Central memory CD8-positive, alpha-beta T cell (primary cell): ENCODE measurements around the gene SARDH.

ENCODE experiments used
- ATAC-seq: fragments of 150-1000 bp; cut with Tn5 transposase; replicated peaks from 2 replicates; pipeline ENCODE4 v1.10.0; 2022; ENCODE audit warnings: mild to moderate bottlenecking, moderate FRiP score, moderate number of reproducible peaks; ENCODE audit not compliant: poor library complexity, severe bottlenecking; ENCODE audit errors: extremely low read depth
- DNase-seq, 2 donors: peaks; one replicate each; pipeline ENCODE4 v3.0.0; 2021; ENCODE audit warnings: low spot score in 2 of 2
- H3K27ac Mint-ChIP-seq: one replicate; pipeline ENCODE4 v1.8.0; 2022; ENCODE audit warnings: low read depth, mild to moderate bottlenecking, moderate library complexity, mixed read lengths
- H3K27me3 Mint-ChIP-seq: one replicate; pipeline ENCODE4 v1.8.0; 2022; ENCODE audit warnings: mixed read lengths
- H3K36me3 Mint-ChIP-seq: one replicate; pipeline ENCODE4 v1.8.0; 2022; ENCODE audit warnings: mild to moderate bottlenecking, moderate library complexity, mixed read lengths; ENCODE audit not compliant: insufficient read depth
- H3K4me1 Mint-ChIP-seq: one replicate; pipeline ENCODE4 v1.8.0; 2022; ENCODE audit warnings: mixed read lengths
- H3K4me3 Mint-ChIP-seq: one replicate; pipeline ENCODE4 v1.8.0; 2022; ENCODE audit warnings: mild to moderate bottlenecking, moderate library complexity, mixed read lengths
- H3K9me3 Mint-ChIP-seq: one replicate; pipeline ENCODE4 v1.8.0; 2022; ENCODE audit warnings: mixed read lengths

Gene SARDH

GRCh38 chr9:133731876-133732638, 6.1 kb downstream of the SARDH start:
- Mint-ChIP-seq H3K27ac (no peak overlapping the region), H3K4me1 (no peaks in the 10 kb centered on the region), H3K27me3 (peaks cover under 1% of the 10 kb centered on the region), H3K9me3 (no peaks in the 10 kb centered on the region), H3K36me3 (no peaks in the 10 kb centered on the region), H3K4me3 (no peak overlapping the region)
- ATAC-seq (no peak), DNase-seq (no peak)

- H3K4me1 Mint-ChIP-seq: peaks cover 6% of the 10 kb centered on the region
- H3K9me3 Mint-ChIP-seq: no peaks in the 10 kb centered on the region
- no peak overlapping the region for H3K4me3 Mint-ChIP-seq
- H3K27me3 Mint-ChIP-seq: peaks cover 9% of the 10 kb centered on the region
- ATAC-seq: no peak
- H3K36me3 Mint-ChIP-seq: no peaks in the 10 kb centered on the region
- no peak for DNase-seq
- H3K27ac Mint-ChIP-seq: no peak overlapping the region
Measured at GRCh38 chr9:133730994-133731715, 7.0 kb downstream of the SARDH start.

- ATAC-seq (no peak), DNase-seq (no peak)
- H3K4me3 Mint-ChIP-seq: no peak overlapping the region
- no peaks in the 10 kb centered on the region for H3K9me3 Mint-ChIP-seq
- H3K27me3 Mint-ChIP-seq: peaks cover 9% of the 10 kb centered on the region
- H3K36me3 Mint-ChIP-seq: no peaks in the 10 kb centered on the region
- H3K4me1 Mint-ChIP-seq: peaks cover 6% of the 10 kb centered on the region
- H3K27ac Mint-ChIP-seq: no peak overlapping the region
Measured at GRCh38 chr9:133729617-133730281, 8.4 kb downstream of the SARDH start.

- H3K36me3 Mint-ChIP-seq: no peaks in the 10 kb centered on the region
- H3K27ac Mint-ChIP-seq: no peak overlapping the region
- H3K9me3 Mint-ChIP-seq: no peaks in the 10 kb centered on the region
- ATAC-seq (no peak), DNase-seq (no peak)
- no peak overlapping the region for H3K4me3 Mint-ChIP-seq
- peaks cover 6% of the 10 kb centered on the region for H3K4me1 Mint-ChIP-seq
- peaks cover 9% of the 10 kb centered on the region for H3K27me3 Mint-ChIP-seq
Measured at GRCh38 chr9:133728856-133729616, 9.1 kb downstream of the SARDH start.

GRCh38 chr9:133727876-133728441, 10.2 kb downstream of the SARDH start:
- peaks cover 6% of the 10 kb centered on the region for H3K4me1 Mint-ChIP-seq
- H3K9me3 Mint-ChIP-seq: no peaks in the 10 kb centered on the region
- ATAC-seq (no peak), DNase-seq (no peak)
- H3K27ac Mint-ChIP-seq: no peak overlapping the region
- peaks cover 1% of the 10 kb centered on the region for H3K36me3 Mint-ChIP-seq
- peaks cover 9% of the 10 kb centered on the region for H3K27me3 Mint-ChIP-seq
- H3K4me3 Mint-ChIP-seq: no peak overlapping the region

DNA sequence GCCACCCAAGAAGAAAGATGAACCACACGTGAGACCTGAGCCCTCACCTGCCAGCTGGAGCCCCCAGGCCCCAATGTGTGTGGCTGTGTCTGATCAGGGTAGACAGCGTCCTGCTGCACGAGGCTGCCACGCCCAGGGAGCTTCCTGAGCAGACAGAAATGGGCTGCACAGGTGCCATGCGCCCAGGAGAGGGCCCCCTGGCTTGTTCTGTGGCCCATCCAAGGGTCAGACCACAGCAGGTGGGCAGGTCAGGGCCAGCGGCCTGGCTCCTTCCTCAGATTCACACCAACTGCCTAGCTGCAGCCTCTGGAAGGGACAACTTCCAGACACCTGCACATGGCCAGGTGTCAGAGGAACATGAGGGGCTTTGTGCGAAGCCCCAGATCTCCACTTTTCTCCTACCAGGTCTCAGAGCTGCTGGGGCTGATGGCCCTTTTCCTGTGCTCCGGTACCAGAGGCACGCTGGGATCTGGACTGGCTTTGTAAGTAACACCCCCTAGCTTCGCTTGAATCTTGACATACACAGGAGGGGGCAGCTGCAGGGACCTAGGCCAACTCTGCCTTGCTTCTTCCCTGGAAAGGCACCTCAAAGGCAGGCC, 10.8 kb downstream of the SARDH start:
- peaks cover 1% of the 10 kb centered on the region for H3K36me3 Mint-ChIP-seq
- H3K9me3 Mint-ChIP-seq: no peaks in the 10 kb centered on the region
- peak overlapping the region; percentile 58 for H3K27ac Mint-ChIP-seq
- DNase-seq (no peak), ATAC-seq (no peak)
- H3K4me1 Mint-ChIP-seq: peaks cover 6% of the 10 kb centered on the region
- no peak overlapping the region for H3K4me3 Mint-ChIP-seq
- H3K27me3 Mint-ChIP-seq: peaks cover 9% of the 10 kb centered on the region

- Mint-ChIP-seq H3K27ac (peak overlapping the region; percentile 58), H3K4me3 (no peak overlapping the region), H3K27me3 (peaks cover 9% of the 10 kb centered on the region), H3K9me3 (no peaks in the 10 kb centered on the region), H3K36me3 (peaks cover 1% of the 10 kb centered on the region), H3K4me1 (peaks cover 6% of the 10 kb centered on the region)
- peak; percentile 73 for ATAC-seq
- DNase-seq: peak in 1 of 2 donors; percentile 52
Measured at GRCh38 chr9:133726401-133727276, 11.5 kb downstream of the SARDH start.

GRCh38 chr9:133725886-133726285, 12.3 kb downstream of the SARDH start:
- Mint-ChIP-seq H3K9me3 (no peaks in the 10 kb centered on the region), H3K4me3 (no peak overlapping the region), H3K27me3 (peaks cover 9% of the 10 kb centered on the region), H3K27ac (no peak overlapping the region), H3K36me3 (peaks cover 1% of the 10 kb centered on the region), H3K4me1 (peaks cover 6% of the 10 kb centered on the region)
- ATAC-seq (no peak), DNase-seq (no peak)

DNA sequence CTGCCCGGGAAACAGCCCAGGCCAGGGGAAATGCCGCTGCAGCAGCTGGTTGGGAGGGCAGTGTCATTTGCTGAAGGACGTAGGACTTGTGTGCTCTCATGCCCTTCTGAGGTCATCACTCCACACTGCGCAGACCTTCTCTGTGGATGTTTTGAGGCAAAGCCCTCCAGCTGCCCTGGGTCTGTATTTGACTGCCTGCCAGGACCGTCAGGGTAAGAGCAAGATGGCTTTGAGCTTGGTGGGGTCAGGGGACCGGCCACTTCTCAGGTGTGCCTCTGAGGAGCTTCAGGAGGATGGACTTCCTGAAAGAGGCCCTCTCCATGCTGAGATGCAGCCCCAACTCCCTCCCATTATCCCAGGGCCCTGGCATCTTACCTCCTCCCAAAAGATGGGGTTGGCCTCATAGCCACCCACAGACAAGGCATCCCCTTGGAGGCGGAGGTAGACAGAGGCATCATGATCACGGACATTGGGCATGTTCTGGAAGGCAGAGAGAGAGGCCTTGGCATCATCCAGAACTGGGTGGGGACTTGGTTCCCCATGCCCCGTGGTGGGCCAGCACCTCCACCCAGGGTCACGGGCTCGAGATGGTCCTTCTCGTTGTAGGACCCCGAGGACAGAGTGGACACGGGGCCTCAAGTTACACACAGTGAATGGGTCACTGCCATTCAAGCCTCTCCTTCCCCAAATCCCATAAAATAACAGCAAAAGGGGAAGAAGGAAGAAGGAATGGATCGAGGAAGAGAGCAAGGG, 19.4 kb downstream of the SARDH start:
- DNase-seq (no peak), ATAC-seq (no peak)
- peaks cover 5% of the 10 kb centered on the region for H3K4me1 Mint-ChIP-seq
- no peaks in the 10 kb centered on the region for H3K36me3 Mint-ChIP-seq
- H3K27me3 Mint-ChIP-seq: peaks cover 31% of the 10 kb centered on the region
- no peak overlapping the region for H3K4me3 Mint-ChIP-seq
- H3K27ac Mint-ChIP-seq: no peak overlapping the region
- H3K9me3 Mint-ChIP-seq: no peaks in the 10 kb centered on the region

DNA sequence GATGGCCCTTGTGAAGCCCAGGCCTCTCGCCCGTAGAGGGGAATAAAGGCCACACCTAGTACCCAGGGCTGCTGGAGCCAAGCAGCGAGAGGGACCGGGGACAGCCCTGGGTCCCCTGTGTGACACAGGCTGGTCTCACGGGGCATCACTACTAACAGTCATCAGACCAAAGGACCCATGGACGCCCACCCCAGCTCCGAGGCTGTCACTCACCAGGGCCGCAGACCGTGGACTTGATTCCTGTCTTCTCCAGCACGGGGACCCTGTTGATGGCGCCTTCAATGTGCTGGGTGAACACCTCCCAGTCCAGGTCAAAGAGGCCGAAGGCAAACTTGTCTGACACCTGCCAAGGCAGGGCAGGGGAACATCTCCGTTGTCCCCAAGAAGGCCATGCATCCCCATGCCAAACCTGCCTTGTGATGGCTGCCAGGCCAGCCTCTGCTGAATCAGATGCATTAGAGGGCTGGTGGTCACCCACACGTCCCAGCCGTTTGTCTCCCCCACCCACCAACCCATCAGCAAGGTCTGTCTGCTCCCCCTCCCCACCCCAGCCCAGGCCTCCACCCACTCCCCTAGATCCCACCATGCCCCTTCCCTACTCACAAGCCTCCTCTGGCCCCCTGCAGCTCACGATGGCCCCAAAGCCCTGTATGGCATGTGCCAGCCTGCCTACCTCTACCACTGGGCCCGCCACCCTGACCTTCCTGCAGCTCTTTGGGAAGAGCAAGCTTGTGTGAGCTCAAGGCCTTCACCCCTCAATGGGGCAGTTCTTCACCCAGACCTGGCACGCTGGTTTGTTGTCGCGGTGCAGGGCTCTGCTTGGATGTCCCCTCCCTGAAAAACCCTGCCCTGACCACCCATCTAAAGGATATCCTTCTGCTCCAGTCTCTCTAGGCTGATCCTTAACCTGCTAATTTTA, 20.8 kb downstream of the SARDH start:
- Mint-ChIP-seq H3K36me3 (no peaks in the 10 kb centered on the region), H3K27me3 (peaks cover 31% of the 10 kb centered on the region), H3K4me1 (peaks cover 5% of the 10 kb centered on the region), H3K27ac (no peak overlapping the region), H3K9me3 (no peaks in the 10 kb centered on the region), H3K4me3 (no peak overlapping the region)
- no peak for ATAC-seq
- no peak for DNase-seq
